ENCODE results near the gene NR3C2.

DNA sequence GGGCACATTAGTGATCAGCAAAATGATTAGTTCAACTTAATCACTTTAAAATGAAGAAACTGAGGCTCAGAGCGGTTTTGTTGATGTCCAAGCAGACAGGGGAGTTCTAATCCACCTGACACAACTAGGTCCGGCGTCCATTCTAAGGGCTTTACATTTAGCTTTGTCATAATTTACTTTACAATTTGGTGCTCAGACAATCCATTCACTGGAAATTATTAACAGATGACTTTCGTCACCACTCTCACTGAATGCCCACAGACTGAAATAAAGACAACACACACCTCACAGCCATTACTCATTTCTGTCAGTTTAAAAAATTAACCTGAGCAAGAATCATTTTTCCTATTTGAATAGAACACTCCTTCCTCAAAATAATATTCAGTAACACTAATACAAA, 10.8 kb downstream of the NR3C2 start:
- TF ChIP-seq, protein P1, sequence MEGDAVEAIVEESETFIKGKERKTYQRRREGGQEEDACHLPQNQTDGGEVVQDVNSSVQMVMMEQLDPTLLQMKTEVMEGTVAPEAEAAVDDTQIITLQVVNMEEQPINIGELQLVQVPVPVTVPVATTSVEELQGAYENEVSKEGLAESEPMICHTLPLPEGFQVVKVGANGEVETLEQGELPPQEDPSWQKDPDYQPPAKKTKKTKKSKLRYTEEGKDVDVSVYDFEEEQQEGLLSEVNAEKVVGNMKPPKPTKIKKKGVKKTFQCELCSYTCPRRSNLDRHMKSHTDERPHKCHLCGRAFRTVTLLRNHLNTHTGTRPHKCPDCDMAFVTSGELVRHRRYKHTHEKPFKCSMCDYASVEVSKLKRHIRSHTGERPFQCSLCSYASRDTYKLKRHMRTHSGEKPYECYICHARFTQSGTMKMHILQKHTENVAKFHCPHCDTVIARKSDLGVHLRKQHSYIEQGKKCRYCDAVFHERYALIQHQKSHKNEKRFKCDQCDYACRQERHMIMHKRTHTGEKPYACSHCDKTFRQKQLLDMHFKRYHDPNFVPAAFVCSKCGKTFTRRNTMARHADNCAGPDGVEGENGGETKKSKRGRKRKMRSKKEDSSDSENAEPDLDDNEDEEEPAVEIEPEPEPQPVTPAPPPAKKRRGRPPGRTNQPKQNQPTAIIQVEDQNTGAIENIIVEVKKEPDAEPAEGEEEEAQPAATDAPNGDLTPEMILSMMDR (IDR thresholded peaks at IDR 0.05), result no peak
- TF ChIP-seq POLR2A (IDR thresholded peaks at IDR 0.05), result no peak

Data from tibial nerve (tissue), 3 donors.